Bronchial epithelial cell (primary cell): ENCODE measurements around the gene BPIFB1. TPM values are rescaled to one million over a fixed set of nuclear protein-coding genes. Genes with fewer than 3 reads are reported as not detected.
A peak's percentile ranks its signal among the peaks of the same experiment; 100 is the strongest.

Source experiments
- DNase-seq: peaks from one replicate; pipeline ENCODE4 v3.0.0-alpha.2; 2010; ENCODE audit warnings: low read depth
- FAIRE-seq: peaks from 2 replicates; lab custom pipeline; 2011; peaks lifted over from hg19 to GRCh38; lab: Jason Lieb, UNC
- H3K27me3 ChIP-seq: 2 replicates; pipeline ENCODE4 v1.5.1; 2011; ENCODE audit warnings: low read length; ENCODE audit not compliant: control insufficient read depth, insufficient read depth
- H3K36me3 ChIP-seq: 2 replicates; pipeline ENCODE4 v1.5.1; 2011; ENCODE audit warnings: low read length; ENCODE audit not compliant: control insufficient read depth, insufficient read depth
- H3K4me3 ChIP-seq: 2 replicates; pipeline ENCODE4 v1.5.1; 2011; ENCODE audit warnings: mild to moderate bottlenecking, low read depth, low read length, control low read depth
- total RNA-seq: library from RNA; depleted of rRNA; stranded (reverse); fragments of >200 nt; gene quantifications from 2 replicates; pipeline ENCODE4 v1.2.1, GENCODE V29; 2014
- TF ChIP-seq, protein P1 (sequence below): IDR thresholded peaks from 2 replicates; pipeline ENCODE4 v1.5.1; 2011; ENCODE audit warnings: mild to moderate bottlenecking, moderate library complexity, low read length, control low read depth, inconsistent platforms; ENCODE audit not compliant: insufficient read depth, severe bottlenecking

Gene BPIFB1
- total RNA-seq, 1 donor from 2014 or later, result not detected

DNA sequence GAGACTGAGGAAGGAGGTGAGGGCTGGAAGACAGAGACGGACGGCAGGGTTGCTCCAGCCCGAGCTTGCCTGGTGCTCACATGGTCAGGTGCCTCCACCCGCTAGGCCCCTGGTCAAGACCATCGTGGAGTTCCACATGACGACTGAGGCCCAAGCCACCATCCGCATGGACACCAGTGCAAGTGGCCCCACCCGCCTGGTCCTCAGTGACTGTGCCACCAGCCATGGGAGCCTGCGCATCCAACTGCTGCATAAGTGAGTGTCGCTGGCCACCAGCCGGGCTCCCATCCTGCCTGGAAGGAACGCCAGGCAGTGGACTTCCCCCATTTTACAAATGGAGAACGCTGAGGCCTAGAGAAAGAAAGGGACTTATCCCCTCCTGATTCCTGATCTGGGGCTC is 7.8 kb downstream of the BPIFB1 start:
- FAIRE-seq (no peak), DNase-seq (no peak)
- Histone ChIP-seq H3K27me3 (no peaks in the 10 kb centered on the region), H3K4me3 (no peak overlapping the region), H3K36me3 (no peaks in the 10 kb centered on the region)
- TF ChIP-seq, protein P1, sequence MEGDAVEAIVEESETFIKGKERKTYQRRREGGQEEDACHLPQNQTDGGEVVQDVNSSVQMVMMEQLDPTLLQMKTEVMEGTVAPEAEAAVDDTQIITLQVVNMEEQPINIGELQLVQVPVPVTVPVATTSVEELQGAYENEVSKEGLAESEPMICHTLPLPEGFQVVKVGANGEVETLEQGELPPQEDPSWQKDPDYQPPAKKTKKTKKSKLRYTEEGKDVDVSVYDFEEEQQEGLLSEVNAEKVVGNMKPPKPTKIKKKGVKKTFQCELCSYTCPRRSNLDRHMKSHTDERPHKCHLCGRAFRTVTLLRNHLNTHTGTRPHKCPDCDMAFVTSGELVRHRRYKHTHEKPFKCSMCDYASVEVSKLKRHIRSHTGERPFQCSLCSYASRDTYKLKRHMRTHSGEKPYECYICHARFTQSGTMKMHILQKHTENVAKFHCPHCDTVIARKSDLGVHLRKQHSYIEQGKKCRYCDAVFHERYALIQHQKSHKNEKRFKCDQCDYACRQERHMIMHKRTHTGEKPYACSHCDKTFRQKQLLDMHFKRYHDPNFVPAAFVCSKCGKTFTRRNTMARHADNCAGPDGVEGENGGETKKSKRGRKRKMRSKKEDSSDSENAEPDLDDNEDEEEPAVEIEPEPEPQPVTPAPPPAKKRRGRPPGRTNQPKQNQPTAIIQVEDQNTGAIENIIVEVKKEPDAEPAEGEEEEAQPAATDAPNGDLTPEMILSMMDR, result no peak

DNA sequence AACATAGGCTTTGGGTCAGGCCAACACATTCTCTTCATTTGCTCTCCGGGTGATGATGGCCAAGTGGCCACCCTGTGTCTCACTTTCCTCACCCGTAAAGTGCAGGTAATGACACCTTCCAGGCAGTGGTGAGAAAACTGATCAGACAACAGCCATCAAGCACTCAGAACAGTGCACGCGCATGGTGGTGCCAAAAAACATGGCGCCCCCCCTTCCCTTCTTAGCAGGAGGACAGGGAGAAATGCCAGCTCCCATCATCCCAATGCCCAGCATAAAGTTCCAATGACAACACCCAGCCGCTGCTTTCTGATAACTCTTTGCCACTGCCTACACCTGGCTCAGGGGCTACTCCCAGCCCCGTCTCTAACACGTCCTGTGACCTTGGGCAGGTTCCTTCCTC is 8.4 kb downstream of the BPIFB1 start:
- no peaks in the 10 kb centered on the region for H3K27me3 ChIP-seq
- DNase-seq (no peak), FAIRE-seq (no peak)
- no peaks in the 10 kb centered on the region for H3K36me3 ChIP-seq
- TF ChIP-seq, protein P1, result no peak
- no peak overlapping the region for H3K4me3 ChIP-seq

DNA sequence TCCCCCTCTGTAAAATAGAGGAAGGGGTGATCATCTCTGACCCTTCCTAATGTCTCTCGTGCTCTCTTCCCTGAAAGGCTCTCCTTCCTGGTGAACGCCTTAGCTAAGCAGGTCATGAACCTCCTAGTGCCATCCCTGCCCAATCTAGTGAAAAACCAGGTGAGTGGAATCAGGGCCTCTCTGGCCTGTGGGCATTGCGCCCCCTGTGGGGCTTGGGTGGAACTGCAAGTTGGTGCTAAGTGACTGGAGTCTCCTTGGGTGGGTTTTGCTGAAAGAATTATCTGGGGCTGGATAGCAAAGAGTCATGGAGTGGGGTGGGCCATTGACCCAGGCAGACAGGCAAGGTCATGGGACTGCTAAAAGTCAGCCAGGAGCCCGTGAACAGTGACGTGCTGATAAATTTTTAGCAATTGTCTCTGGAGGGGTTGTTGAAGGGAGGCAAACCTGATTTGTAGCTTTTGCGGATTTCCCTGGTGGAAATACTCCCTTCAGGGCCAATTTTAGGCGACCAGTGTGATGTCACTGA is 8.9 kb downstream of the BPIFB1 start:
- no peak overlapping the region for H3K4me3 ChIP-seq
- DNase-seq, result peak; percentile 16
- FAIRE-seq, result no peak
- no peaks in the 10 kb centered on the region for H3K36me3 ChIP-seq
- TF ChIP-seq, protein P1, result peak; percentile 91
- H3K27me3 ChIP-seq, result no peaks in the 10 kb centered on the region

DNA sequence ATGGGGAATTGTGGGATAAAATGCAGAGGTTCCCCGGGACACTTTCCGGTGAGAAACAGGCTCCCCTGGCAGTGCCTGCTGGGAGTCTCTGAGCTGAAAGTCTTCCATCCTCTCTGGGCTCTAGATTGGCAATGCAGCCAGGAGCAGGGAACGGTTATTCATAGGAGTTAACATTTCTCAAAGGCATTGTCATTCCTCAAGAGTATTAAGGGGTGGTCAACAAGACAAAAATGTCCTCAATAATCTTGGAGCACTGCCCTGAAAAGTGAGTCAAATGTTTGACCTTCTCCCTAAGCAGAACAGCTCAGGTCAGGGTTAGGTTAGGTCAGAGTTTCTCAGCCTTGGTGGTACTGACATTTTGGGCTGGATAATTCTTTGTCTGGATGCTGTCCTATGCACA is 13.2 kb downstream of the BPIFB1 start:
- Histone ChIP-seq H3K36me3 (no peaks in the 10 kb centered on the region), H3K4me3 (no peak overlapping the region), H3K27me3 (peaks cover 4% of the 10 kb centered on the region)
- FAIRE-seq (peak; percentile 92), DNase-seq (no peak)
- TF ChIP-seq, protein P1, result no peak

DNA sequence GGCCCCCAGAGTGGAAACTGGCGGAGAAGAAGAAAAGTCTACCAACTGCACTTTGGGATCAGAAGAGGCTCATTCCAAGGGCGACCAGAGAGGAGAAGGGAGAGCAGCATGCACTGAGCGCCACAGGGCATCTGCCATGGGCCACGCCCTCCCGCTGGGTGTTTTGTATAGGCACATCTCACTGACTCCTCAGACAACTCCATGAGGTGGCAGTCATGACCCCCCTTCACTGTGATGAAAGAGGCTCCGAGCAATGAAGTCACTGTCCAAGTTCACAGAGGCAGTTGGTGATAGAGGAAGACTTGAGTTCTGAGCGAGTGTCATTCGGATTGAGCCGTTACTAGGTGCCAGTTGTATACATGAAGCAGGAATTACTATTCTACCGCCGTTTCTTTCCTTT is 15.4 kb downstream of the BPIFB1 start:
- TF ChIP-seq, protein P1, result no peak
- no peaks in the 10 kb centered on the region for H3K36me3 ChIP-seq
- FAIRE-seq (no peak), DNase-seq (no peak)
- peaks cover 4% of the 10 kb centered on the region for H3K27me3 ChIP-seq
- H3K4me3 ChIP-seq, result no peak overlapping the region

DNA sequence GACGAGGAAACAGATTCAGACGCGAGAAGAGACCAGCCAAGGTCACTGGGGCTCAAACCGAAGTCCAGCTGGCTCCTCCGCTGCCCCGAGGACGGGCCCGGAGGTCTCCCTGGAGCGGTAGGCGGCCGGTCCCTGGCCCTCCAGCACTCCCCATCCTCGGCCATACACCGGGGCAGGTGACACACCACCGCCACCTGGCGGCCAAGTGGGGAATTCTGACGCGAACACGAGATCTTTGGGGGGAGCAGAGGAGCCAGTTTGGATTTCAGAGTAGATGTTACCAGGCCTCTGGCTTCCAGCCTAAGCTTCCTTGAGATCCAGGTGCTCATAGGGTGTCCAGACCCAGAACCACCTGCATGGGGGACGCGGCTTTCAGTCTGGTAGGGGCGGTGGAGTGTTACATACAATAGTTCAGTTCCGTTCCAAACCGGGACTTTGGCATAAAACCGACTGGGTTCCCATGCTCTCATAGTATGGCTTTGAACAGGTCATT is 16.1 kb downstream of the BPIFB1 start:
- DNase-seq (peak; percentile 32), FAIRE-seq (no peak)
- peaks cover 4% of the 10 kb centered on the region for H3K27me3 ChIP-seq
- H3K36me3 ChIP-seq, result no peaks in the 10 kb centered on the region
- no peak overlapping the region for H3K4me3 ChIP-seq
- TF ChIP-seq, protein P1, result peak; percentile 95
